ENCODE measurements around the gene CHRM1. TPM values are rescaled to one million over a fixed set of nuclear protein-coding genes. Genes with fewer than 3 reads are reported as not detected.
A peak's percentile ranks its signal among the peaks of the same experiment; 100 is the strongest.

CHRM1 gene
- 10 to 100 TPM in 1 of 5 donors, 1 to 10 TPM in 2, under 1 TPM in 1, not detected in 1; 0.73 to 19.4 (median 6.6) TPM for total RNA-seq
- under 1 TPM in 2 of 3 donors, not detected in 1; 0.12 to 0.48 TPM for polyA plus RNA-seq
- long read RNA-seq, donor 1 = 0 reads
- long read RNA-seq, donor 2, partial matches to known transcripts = 0 of 1 reads
- long read RNA-seq, donor 2, other reads (novel, unspliced or antisense) = 0 of 1 reads
- long read RNA-seq, donor 3 = 0 reads
- long read RNA-seq, donor 4 = 0 reads
- long read RNA-seq, donor 5, partial matches to known transcripts = 0 of 3 reads
- long read RNA-seq, donor 5, other reads (novel, unspliced or antisense) = 0 of 3 reads
- long read RNA-seq, donor 6, partial matches to known transcripts = 0 of 3 reads
- long read RNA-seq, donor 6, other reads (novel, unspliced or antisense) = 0 of 3 reads
- long read RNA-seq, donor 7, partial matches to known transcripts = 0 of 3 reads
- long read RNA-seq, donor 7, other reads (novel, unspliced or antisense) = 0 of 3 reads
- long read RNA-seq, donor 8, partial matches to known transcripts = 0 of 2 reads
- long read RNA-seq, donor 8, other reads (novel, unspliced or antisense) = 0 of 2 reads
- long read RNA-seq, donor 9, partial matches to known transcripts = 0 of 1 reads
- long read RNA-seq, donor 9, other reads (novel, unspliced or antisense) = 0 of 1 reads
- long read RNA-seq, donor 10 = 0 reads

- Histone ChIP-seq H3K27me3 (peaks cover 14 to 60% (median 41%) of the 10 kb centered on the region in 3 donors), H3K27ac (no peak within 1 kb of the TSS), H3K36me3 (no peaks in the 10 kb centered on the region), H3K4me3 (peak within 1 kb of the TSS; percentile 7 to 32 (median 12)), H3K4me1 (peaks cover 28 to 51% (median 37%) of the 10 kb centered on the region in 4 donors), H3K9me3 (no peaks in the 10 kb centered on the region)
- no peak for TF ChIP-seq CTCF (IDR thresholded peaks at IDR 0.05)
- TF ChIP-seq EP300 (IDR thresholded peaks at IDR 0.05) = no peak
- TF ChIP-seq POLR2AphosphoS5 (IDR thresholded peaks at IDR 0.05) = no peak
- TF ChIP-seq POLR2A (IDR thresholded peaks at IDR 0.05) = no peak
- 11 to 40% (median 21%) methylated on average over 9 of the region's 9 CpGs for WGBS, 5 donors
- intact Hi-C loops (cut with DNase I; ENCODE audit: low total_unique reads) = no loop called here
- DNase-seq = peak; percentile 56 to 73
These were observed at the start of gene CHRM1 for GRCh38 chr11:62921201-62921572. TSS of gene CHRM1 (minus strand) at chr11:62921363. CDS start at chr11:62911100, 10,263 bp downstream.

- Histone ChIP-seq H3K4me1 (no peaks in the 10 kb centered on the region), H3K36me3 (no peaks in the 10 kb centered on the region), H3K27me3 (no peaks in the 10 kb centered on the region), H3K27ac (no peak overlapping the region), H3K9me3 (no peaks in the 10 kb centered on the region), H3K4me3 (no peak overlapping the region)
- WGBS, 5 donors = 43 to 77% (median 60%) methylated on average over 2 of the region's 2 CpGs
- intact Hi-C loops (cut with DNase I; ENCODE audit: low total_unique reads) = no loop called here
- DNase-seq = no peak
- no peak for TF ChIP-seq POLR2AphosphoS5 (IDR thresholded peaks at IDR 0.05)
- TF ChIP-seq POLR2A (IDR thresholded peaks at IDR 0.05) = no peak
- TF ChIP-seq CTCF (IDR thresholded peaks at IDR 0.05) = no peak
- TF ChIP-seq EP300 (IDR thresholded peaks at IDR 0.05) = no peak
These were observed 44.4 kb upstream of the CHRM1 start for GRCh38 chr11:62965574-62965973.

- Histone ChIP-seq H3K4me3 (no peak overlapping the region), H3K4me1 (peaks cover 0 to 16% (median 12%) of the 10 kb centered on the region in 4 donors), H3K27me3 (no peaks in the 10 kb centered on the region), H3K36me3 (no peaks in the 10 kb centered on the region), H3K27ac (no peak overlapping the region), H3K9me3 (no peaks in the 10 kb centered on the region)
- 62 to 83% (median 75%) methylated on average over 3 of the region's 3 CpGs for WGBS, 5 donors
- DNase-seq = peak in 1 of 2 donors; percentile 2
- intact Hi-C loops (cut with DNase I; ENCODE audit: low total_unique reads) = no loop called here
- no peak for TF ChIP-seq EP300 (IDR thresholded peaks at IDR 0.05)
- no peak for TF ChIP-seq CTCF (IDR thresholded peaks at IDR 0.05)
- no peak for TF ChIP-seq POLR2AphosphoS5 (IDR thresholded peaks at IDR 0.05)
- TF ChIP-seq POLR2A (IDR thresholded peaks at IDR 0.05) = no peak
These were observed 41.2 kb upstream of the CHRM1 start for GRCh38 chr11:62962391-62962790.

GRCh38 chr11:62961017-62961570 is 39.9 kb upstream of the CHRM1 start:
- H3K4me3 ChIP-seq = no peak overlapping the region
- TF ChIP-seq POLR2A (IDR thresholded peaks at IDR 0.05) (no peak), EP300 (IDR thresholded peaks at IDR 0.05) (no peak), POLR2AphosphoS5 (IDR thresholded peaks at IDR 0.05) (no peak), CTCF (IDR thresholded peaks at IDR 0.05) (no peak)
- no peaks in the 10 kb centered on the region for H3K9me3 ChIP-seq
- H3K36me3 ChIP-seq = no peaks in the 10 kb centered on the region
- no peaks in the 10 kb centered on the region for H3K27me3 ChIP-seq
- 76 to 90% (median 88%) methylated on average over 4 of the region's 4 CpGs for WGBS, 5 donors
- peak in 1 of 2 donors; percentile 17 for DNase-seq
- H3K27ac ChIP-seq = no peak overlapping the region
- peaks cover 0 to 16% (median 12%) of the 10 kb centered on the region in 4 donors for H3K4me1 ChIP-seq
- intact Hi-C loops (cut with DNase I; ENCODE audit: low total_unique reads) = no loop called here

Measured in stomach (tissue), 19 donors.